KMS-11 (cell line): ENCODE results near the gene SNX24.
A peak's percentile ranks its signal among the peaks of the same experiment; 100 is the strongest.

ENCODE experiments used
- H2AFZ ChIP-seq: fragments of 200-600 bp; sonication (generic); 2 replicates; pipeline ENCODE4 v1.6.1; 2016; ENCODE audit warnings: antibody characterized with exemption, mixed run types, low read depth
- H3K27ac ChIP-seq: fragments of 200-600 bp; sonication (generic); 2 replicates; pipeline ENCODE4 v1.6.1; 2016; ENCODE audit warnings: mild to moderate bottlenecking, mixed run types
- H3K27me3 ChIP-seq: fragments of 200-600 bp; sonication (generic); 2 replicates; pipeline ENCODE4 v1.6.1; 2017; ENCODE audit warnings: mild to moderate bottlenecking, low read depth, mixed run types, moderate library complexity; ENCODE audit not compliant: insufficient read depth
- H3K36me3 ChIP-seq: fragments of 200-600 bp; sonication (generic); 2 replicates; pipeline ENCODE4 v1.6.1; 2017; ENCODE audit warnings: mild to moderate bottlenecking, mixed run types; ENCODE audit not compliant: insufficient read depth
- H3K4me1 ChIP-seq: fragments of 200-600 bp; sonication (generic); 2 replicates; pipeline ENCODE4 v1.6.1; 2016; ENCODE audit warnings: mild to moderate bottlenecking, low read depth, mixed run types; ENCODE audit not compliant: poor library complexity, severe bottlenecking
- H3K4me2 ChIP-seq: fragments of 200-600 bp; sonication (generic); 2 replicates; pipeline ENCODE4 v1.7.0; 2016; ENCODE audit warnings: mild to moderate bottlenecking, mixed run types
- H3K4me3 ChIP-seq: fragments of 200-600 bp; sonication (generic); IDR thresholded peaks from 2 replicates; pipeline ENCODE4 v1.6.1; 2017; ENCODE audit warnings: low read depth, low read length, mixed read lengths; ENCODE audit not compliant: insufficient read depth
- H3K79me2 ChIP-seq: fragments of 200-600 bp; sonication (generic); 2 replicates; pipeline ENCODE4 v1.6.1; 2016; ENCODE audit warnings: low read depth, mixed run types; ENCODE audit not compliant: insufficient read depth
- H3K9ac ChIP-seq: fragments of 200-600 bp; sonication (generic); 2 replicates; pipeline ENCODE4 v1.6.1; 2016; ENCODE audit warnings: mild to moderate bottlenecking, mixed run types
- H4K20me1 ChIP-seq: fragments of 200-600 bp; sonication (generic); 2 replicates; pipeline ENCODE4 v1.6.1; 2016; ENCODE audit warnings: mild to moderate bottlenecking, mixed run types; ENCODE audit not compliant: insufficient read depth
- CTCF ChIP-seq: fragments of 200-600 bp; sonication (generic); conservative IDR thresholded peaks from 2 replicates; pipeline ENCODE4 v1.6.1; 2017; ENCODE audit warnings: low read depth, mild to moderate bottlenecking, antibody characterized with exemption, low read length, moderate library complexity, mixed read lengths

Gene SNX24

GRCh38 chr5:122845229-122846050, at the start of gene SNX24:
Gene SNX24 (plus strand): TSS chr5:122845613. CDS start chr5:122845634, 21 bp downstream.
- Histone ChIP-seq H2AFZ (peak within 1 kb of the TSS; percentile 80), H3K4me2 (peak within 1 kb of the TSS; percentile 92), H3K9ac (peak within 1 kb of the TSS; percentile 61), H3K79me2 (no peaks in the 10 kb centered on the region), H4K20me1 (no peaks in the 10 kb centered on the region), H3K36me3 (no peaks in the 10 kb centered on the region), H3K27ac (peak within 1 kb of the TSS; percentile 35; the same call in 1 of the 2 replicates), H3K4me3 (no peak within 1 kb of the TSS), H3K27me3 (no peaks in the 10 kb centered on the region), H3K4me1 (peaks cover 14% of the 10 kb centered on the region)
- no peak for TF ChIP-seq CTCF

- no peaks in the 10 kb centered on the region for H3K36me3 ChIP-seq
- H3K4me3 ChIP-seq = no peak overlapping the region
- H3K4me2 ChIP-seq = no peak overlapping the region
- H3K4me1 ChIP-seq = no peaks in the 10 kb centered on the region
- H4K20me1 ChIP-seq = no peaks in the 10 kb centered on the region
- H3K9ac ChIP-seq = no peak overlapping the region
- H3K27ac ChIP-seq = no peak overlapping the region
- H2AFZ ChIP-seq = no peak overlapping the region
- H3K27me3 ChIP-seq = no peaks in the 10 kb centered on the region
- TF ChIP-seq CTCF = no peak
- no peaks in the 10 kb centered on the region for H3K79me2 ChIP-seq
These were observed 39.9 kb upstream of the SNX24 start for GRCh38 chr5:122805481-122805880.

- H3K79me2 ChIP-seq = no peaks in the 10 kb centered on the region
- no peaks in the 10 kb centered on the region for H3K27me3 ChIP-seq
- TF ChIP-seq CTCF = no peak
- no peak overlapping the region for H3K9ac ChIP-seq
- H3K4me2 ChIP-seq = no peak overlapping the region
- H2AFZ ChIP-seq = no peak overlapping the region
- no peaks in the 10 kb centered on the region for H3K4me1 ChIP-seq
- no peaks in the 10 kb centered on the region for H3K36me3 ChIP-seq
- H3K27ac ChIP-seq = no peak overlapping the region
- no peak overlapping the region for H3K4me3 ChIP-seq
- H4K20me1 ChIP-seq = no peaks in the 10 kb centered on the region
These were observed 35.0 kb upstream of the SNX24 start for GRCh38 chr5:122810405-122810804.

GRCh38 chr5:122815218-122815767, 30.1 kb upstream of the SNX24 start:
- H4K20me1 ChIP-seq = no peaks in the 10 kb centered on the region
- H3K27me3 ChIP-seq = no peaks in the 10 kb centered on the region
- no peak overlapping the region for H2AFZ ChIP-seq
- H3K4me3 ChIP-seq = no peak overlapping the region
- H3K27ac ChIP-seq = no peak overlapping the region
- no peak overlapping the region for H3K9ac ChIP-seq
- H3K4me1 ChIP-seq = no peaks in the 10 kb centered on the region
- H3K36me3 ChIP-seq = no peaks in the 10 kb centered on the region
- no peak for TF ChIP-seq CTCF
- no peaks in the 10 kb centered on the region for H3K79me2 ChIP-seq
- H3K4me2 ChIP-seq = no peak overlapping the region
